H9 (cell line): ENCODE data around the gene LPCAT2. TPM values are rescaled to one million over a fixed set of nuclear protein-coding genes. Genes with fewer than 3 reads are reported as not detected.

Experiments used
- DNase-seq: peaks from one replicate; pipeline ENCODE4 v3.0.0-alpha.2; 2017
- H2AFZ ChIP-seq: one replicate; pipeline ENCODE4 v1.6.1; 2013; ENCODE audit warnings: mild to moderate bottlenecking, low read length, control low read depth, moderate library complexity
- H2AK5ac ChIP-seq: 2 replicates; pipeline ENCODE4 v1.6.1; 2013; ENCODE audit warnings: low read length, control low read depth, mixed read lengths; ENCODE audit not compliant: insufficient read length
- H2BK120ac ChIP-seq: one replicate; pipeline ENCODE4 v1.6.1; 2013; ENCODE audit warnings: low read depth, mild to moderate bottlenecking, low read length, control low read depth, inconsistent platforms; ENCODE audit not compliant: poor library complexity, severe bottlenecking
- H2BK12ac ChIP-seq: 2 replicates; pipeline ENCODE4 v1.6.1; 2013; ENCODE audit warnings: low read length, control low read depth, mixed read lengths, low read depth; ENCODE audit not compliant: insufficient read length
- H2BK15ac ChIP-seq: 2 replicates; pipeline ENCODE4 v1.6.1; 2013; ENCODE audit warnings: low read depth, low read length, control low read depth
- H2BK20ac ChIP-seq: one replicate; pipeline ENCODE4 v1.6.1; 2013; ENCODE audit warnings: low read depth, mild to moderate bottlenecking, low read length, control low read depth, inconsistent platforms; ENCODE audit not compliant: poor library complexity, severe bottlenecking
- H2BK5ac ChIP-seq: 2 replicates; pipeline ENCODE4 v1.6.1; 2013; ENCODE audit warnings: low read length, control low read depth, mixed read lengths; ENCODE audit not compliant: insufficient read length
- H3K14ac ChIP-seq: 2 replicates; pipeline ENCODE4 v1.6.1; 2013; ENCODE audit warnings: low read length, control low read depth; ENCODE audit not compliant: insufficient read depth
- H3K18ac ChIP-seq: 2 replicates; pipeline ENCODE4 v1.6.1; 2013; ENCODE audit warnings: low read depth, mild to moderate bottlenecking, mixed read lengths, low read length, control low read depth; ENCODE audit not compliant: insufficient read length
- H3K23ac ChIP-seq: 2 replicates; pipeline ENCODE4 v1.6.1; 2013; ENCODE audit warnings: low read length, control low read depth, mixed read lengths, low read depth; ENCODE audit not compliant: insufficient read length
- H3K23me2 ChIP-seq: 2 replicates; pipeline ENCODE4 v1.6.1; 2013; ENCODE audit warnings: low read depth, mild to moderate bottlenecking, mixed read lengths, low read length, control low read depth; ENCODE audit not compliant: insufficient read length, poor library complexity, severe bottlenecking
- H3K27ac ChIP-seq: 2 replicates; pipeline ENCODE4 v1.5.1; 2013; ENCODE audit warnings: low read length, control low read depth, mixed read lengths, low read depth; ENCODE audit not compliant: insufficient read length
- H3K27me3 ChIP-seq: 2 replicates; pipeline ENCODE4 v1.6.1; 2013; ENCODE audit warnings: low read length, control low read depth, inconsistent platforms; ENCODE audit not compliant: insufficient read depth
- H3K4ac ChIP-seq: 2 replicates; pipeline ENCODE4 v1.6.1; 2013; ENCODE audit warnings: low read depth, mild to moderate bottlenecking, control low read depth, inconsistent platforms, low read length, moderate library complexity
- H3K4me1 ChIP-seq: 2 replicates; pipeline ENCODE4 v1.6.1; 2013; ENCODE audit warnings: low read length, control low read depth, inconsistent platforms; ENCODE audit not compliant: insufficient read depth
- H3K4me2 ChIP-seq: 2 replicates; pipeline ENCODE4 v1.6.1; 2013; ENCODE audit warnings: low read length, control low read depth, mixed read lengths; ENCODE audit not compliant: insufficient read length, insufficient read depth
- H3K56ac ChIP-seq: 2 replicates; pipeline ENCODE4 v1.6.1; 2013; ENCODE audit warnings: low read depth, mild to moderate bottlenecking, mixed read lengths, low read length, control low read depth; ENCODE audit not compliant: insufficient read length
- H3K79me1 ChIP-seq: 2 replicates; pipeline ENCODE4 v1.6.1; 2013; ENCODE audit warnings: low read depth, mild to moderate bottlenecking, moderate library complexity, low read length, control low read depth, inconsistent platforms; ENCODE audit not compliant: insufficient read depth, poor library complexity, severe bottlenecking
- H3K79me2 ChIP-seq: 2 replicates; pipeline ENCODE4 v1.6.1; 2013; ENCODE audit warnings: low read length, control low read depth, inconsistent platforms; ENCODE audit not compliant: insufficient read depth
- H3K9ac ChIP-seq: 2 replicates; pipeline ENCODE4 v1.6.1; 2013; ENCODE audit warnings: low read length, control low read depth, mixed read lengths; ENCODE audit not compliant: insufficient read length; ENCODE audit errors: extremely low read depth
- H3K9me3 ChIP-seq: one replicate; pipeline ENCODE4 v1.6.1; 2013; ENCODE audit warnings: low read depth, low read length, inconsistent platforms; ENCODE audit not compliant: control insufficient read depth
- H3T11ph ChIP-seq: one replicate; pipeline ENCODE4 v1.6.1; 2013; ENCODE audit warnings: mild to moderate bottlenecking, low read length, control low read depth, inconsistent platforms
- H4K20me1 ChIP-seq: one replicate; pipeline ENCODE4 v1.6.1; 2013; ENCODE audit not compliant: control insufficient read depth, insufficient read length, insufficient read depth
- H4K5ac ChIP-seq: 2 replicates; pipeline ENCODE4 v1.6.1; 2013; ENCODE audit warnings: low read depth, mild to moderate bottlenecking, mixed read lengths, low read length, control low read depth; ENCODE audit not compliant: insufficient read length
- H4K8ac ChIP-seq: replicated peaks from 2 replicates; pipeline ENCODE4 v1.6.1; 2013; ENCODE audit warnings: low read length, control low read depth, mixed read lengths, low read depth; ENCODE audit not compliant: insufficient read length
- H4K91ac ChIP-seq: 2 replicates; pipeline ENCODE4 v1.6.1; 2013; ENCODE audit warnings: low read depth, mild to moderate bottlenecking, moderate library complexity, mixed read lengths, low read length, control low read depth; ENCODE audit not compliant: insufficient read length
- H3K27ac Mint-ChIP-seq, 3 experiments: 2 replicates in 2 of 3; 3 replicates in 1 of 3; pipeline ENCODE4 v1.8.0; 2020 to 2021; ENCODE audit warnings: mixed read lengths in 3 of 3, mild to moderate bottlenecking in 1 of 3, moderate library complexity in 1 of 3
- H3K27me3 Mint-ChIP-seq: 2 replicates; pipeline ENCODE4 v1.8.0; 2021; ENCODE audit warnings: low read depth, mild to moderate bottlenecking, moderate library complexity, mixed read lengths
- H3K36me3 Mint-ChIP-seq, 3 experiments: 2 replicates in 2 of 3; 3 replicates in 1 of 3; pipeline ENCODE4 v1.8.0; 2020 to 2021; ENCODE audit warnings: low read depth in 3 of 3, mixed read lengths in 3 of 3; ENCODE audit not compliant: insufficient read depth in 1 of 3
- H3K4me1 Mint-ChIP-seq, 2 experiments: 2 replicates each; pipeline ENCODE4 v1.8.0; 2020; ENCODE audit warnings: mixed read lengths in 2 of 2
- H3K4me3 Mint-ChIP-seq, 2 experiments: 2 replicates in 1 of 2; 3 replicates in 1 of 2; pipeline ENCODE4 v1.8.0; 2020 to 2021; ENCODE audit warnings: mild to moderate bottlenecking in 2 of 2, mixed read lengths in 2 of 2, moderate library complexity in 1 of 2
- H3K9me3 Mint-ChIP-seq, 2 experiments: 2 replicates in 1 of 2; 3 replicates in 1 of 2; pipeline ENCODE4 v1.8.0; 2020; ENCODE audit warnings: mild to moderate bottlenecking in 2 of 2, mixed read lengths in 2 of 2, moderate library complexity in 1 of 2
- WGBS: extraction: QIAGEN DNeasy Blood & Tissue Kit; methylation state at CpG from one replicate; pipeline ENCODE4 v1.1.7; 2013; ENCODE audit warnings: missing lambda C conversion rate, low lambda C conversion rate, mixed read lengths; ENCODE audit not compliant: insufficient read length; ENCODE audit errors: extremely low coverage; 5-methylcytosine and 5-hydroxymethylcytosine counted together
- total RNA-seq: library from RNA; stranded (reverse); gene quantifications from 2 replicates; pipeline ENCODE4 v1.2.1, GENCODE V29; 2021
- TF ChIP-seq, protein P1 (sequence below): fragments of 200-600 bp; sonication (generic); conservative IDR thresholded peaks from 3 replicates; pipeline ENCODE4 v1.8.0; 2021; ENCODE audit warnings: antibody characterized with exemption, mild to moderate bottlenecking

LPCAT2 gene
- total RNA-seq, 1 experiment from 2014 or later: 2.8 TPM

GRCh38 chr16:55555436-55555835 lies 46.6 kb downstream of the LPCAT2 start:
- Histone ChIP-seq H4K8ac (no peak overlapping the region), H2BK5ac (no peak overlapping the region), H3K56ac (no peak overlapping the region), H3K4me1 (no peaks in the 10 kb centered on the region), H2BK15ac (no peak overlapping the region), H3K27me3 (no peaks in the 10 kb centered on the region), H3K23me2 (no peaks in the 10 kb centered on the region), H3K27ac (no peak overlapping the region), H4K20me1 (no peaks in the 10 kb centered on the region), H2BK20ac (no peak overlapping the region), H3T11ph (no peak overlapping the region), H3K79me1 (no peaks in the 10 kb centered on the region), H2BK12ac (no peak overlapping the region), H3K79me2 (no peaks in the 10 kb centered on the region), H2AFZ (no peak overlapping the region), H3K23ac (no peak overlapping the region), H2AK5ac (no peak overlapping the region), H2BK120ac (no peak overlapping the region), H3K4me2 (no peak overlapping the region), H3K9me3 (no peaks in the 10 kb centered on the region), H4K5ac (no peak overlapping the region), H3K14ac (no peak overlapping the region), H3K4ac (no peak overlapping the region), H3K18ac (no peak overlapping the region), H4K91ac (no peak overlapping the region), H3K9ac (no peak overlapping the region)
- Mint-ChIP-seq H3K27ac (no peak overlapping the region), H3K27me3 (no peaks in the 10 kb centered on the region), H3K36me3 (peaks cover 0 to 2% (median 0%) of the 10 kb centered on the region in 3 experiments; a peak in 2 of 7 replicates), H3K9me3 (no peaks in the 10 kb centered on the region), H3K4me1 (no peaks in the 10 kb centered on the region), H3K4me3 (no peak overlapping the region)
- no peak for DNase-seq
- WGBS: no CpG with 5 or more reads among the region's 2 CpGs
- TF ChIP-seq, protein P1, sequence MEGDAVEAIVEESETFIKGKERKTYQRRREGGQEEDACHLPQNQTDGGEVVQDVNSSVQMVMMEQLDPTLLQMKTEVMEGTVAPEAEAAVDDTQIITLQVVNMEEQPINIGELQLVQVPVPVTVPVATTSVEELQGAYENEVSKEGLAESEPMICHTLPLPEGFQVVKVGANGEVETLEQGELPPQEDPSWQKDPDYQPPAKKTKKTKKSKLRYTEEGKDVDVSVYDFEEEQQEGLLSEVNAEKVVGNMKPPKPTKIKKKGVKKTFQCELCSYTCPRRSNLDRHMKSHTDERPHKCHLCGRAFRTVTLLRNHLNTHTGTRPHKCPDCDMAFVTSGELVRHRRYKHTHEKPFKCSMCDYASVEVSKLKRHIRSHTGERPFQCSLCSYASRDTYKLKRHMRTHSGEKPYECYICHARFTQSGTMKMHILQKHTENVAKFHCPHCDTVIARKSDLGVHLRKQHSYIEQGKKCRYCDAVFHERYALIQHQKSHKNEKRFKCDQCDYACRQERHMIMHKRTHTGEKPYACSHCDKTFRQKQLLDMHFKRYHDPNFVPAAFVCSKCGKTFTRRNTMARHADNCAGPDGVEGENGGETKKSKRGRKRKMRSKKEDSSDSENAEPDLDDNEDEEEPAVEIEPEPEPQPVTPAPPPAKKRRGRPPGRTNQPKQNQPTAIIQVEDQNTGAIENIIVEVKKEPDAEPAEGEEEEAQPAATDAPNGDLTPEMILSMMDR: no peak
